KBM-7 (cell line): ENCODE results near the gene CAMKK2.
"Not testable (repeated sequence)": the region's sequence is repeated elsewhere in the genome, so short reads cannot be mapped to it uniquely, and the experiment has no call there.

ENCODE experiments used
- DNase-seq: peaks from one replicate; pipeline ENCODE4 v3.0.0-alpha.2; 2015
- in situ Hi-C: fragments of 300-500 bp; cut with MboI; formaldehyde crosslinking; loops from 2 replicates; pipeline ENCODE4 v1.14.3; 2020; ENCODE audit warnings: low sequenced_read_pairs, low pct_unique_long_range_greater_than_20kb, mixed read lengths

Gene CAMKK2

GRCh38 chr12:121214166-121214777, 82.2 kb downstream of the CAMKK2 start:
- DNase-seq = no peak
- in situ Hi-C loops = no loop called here

DNA sequence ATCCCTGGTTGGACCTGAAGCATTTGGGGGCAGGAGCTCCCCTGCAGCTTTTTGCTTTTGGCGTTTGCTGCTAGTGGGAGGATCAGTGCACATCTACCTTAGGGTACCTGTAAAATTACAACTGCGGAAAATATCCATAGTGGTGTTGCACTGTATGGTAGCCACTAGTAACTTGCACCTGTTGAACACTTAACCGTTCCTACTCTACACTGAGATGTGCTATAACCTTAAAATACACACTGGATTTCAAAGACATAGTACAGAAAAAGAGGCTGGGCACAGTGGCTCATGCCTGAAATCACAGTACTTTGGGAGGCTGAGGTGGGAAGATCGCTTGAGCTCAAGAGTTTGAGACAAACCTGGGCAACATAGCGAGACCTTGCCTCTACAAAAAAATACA, 83.6 kb downstream of the CAMKK2 start:
- no peak for DNase-seq
- in situ Hi-C loops = no loop called here

DNA sequence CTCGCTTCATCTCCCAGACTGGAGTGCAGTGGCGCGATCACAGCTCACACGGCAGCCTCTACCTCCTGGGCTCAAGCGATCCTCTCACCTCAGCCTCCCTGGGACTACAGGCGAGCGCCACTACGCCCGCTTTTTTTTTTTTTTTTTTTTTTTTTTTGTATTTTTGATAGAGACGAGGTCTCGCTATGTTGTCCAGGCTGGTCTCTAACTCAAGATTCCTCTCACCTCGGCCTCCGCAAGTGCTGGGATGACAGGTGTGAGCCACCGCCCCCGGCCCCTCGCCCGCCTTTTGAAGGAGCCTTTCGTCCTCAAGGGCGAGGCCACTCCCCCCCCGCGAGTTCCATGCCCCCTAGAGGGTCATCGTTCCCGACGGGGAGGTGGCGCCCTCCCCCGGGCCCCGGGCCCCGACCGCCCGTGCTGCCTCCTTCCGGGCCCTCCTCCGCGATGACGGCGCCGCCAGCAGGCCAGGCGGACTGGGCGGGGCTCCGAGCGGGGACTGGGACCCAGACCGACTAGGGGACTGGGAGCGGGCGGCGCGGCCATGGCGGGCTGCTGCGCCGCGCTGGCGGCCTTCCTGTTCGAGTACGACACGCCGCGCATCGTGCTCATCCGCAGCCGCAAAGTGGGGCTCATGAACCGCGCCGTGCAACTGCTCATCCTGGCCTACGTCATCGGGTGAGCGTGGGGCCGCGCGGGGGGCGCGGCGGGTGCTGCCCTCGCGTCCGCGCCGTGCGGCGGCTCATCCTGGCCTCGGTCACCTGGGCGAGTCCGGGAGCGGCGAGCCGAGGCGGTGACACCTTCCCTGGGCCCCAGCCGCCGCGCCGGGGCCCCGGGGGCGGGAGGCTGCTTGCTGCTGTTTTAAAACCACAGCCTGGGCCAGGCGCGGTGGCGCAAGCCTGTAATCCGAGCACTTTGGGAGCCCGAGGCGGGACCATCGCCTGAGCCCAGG, 86.6 kb downstream of the CAMKK2 start, which contains the start of gene P2RX4:
Gene P2RX4 (plus strand): TSS at position 506 of the 949 bp plus-strand sequence. CDS start 36 bp downstream, at position 542.
- in situ Hi-C loops = no loop called here

DNA sequence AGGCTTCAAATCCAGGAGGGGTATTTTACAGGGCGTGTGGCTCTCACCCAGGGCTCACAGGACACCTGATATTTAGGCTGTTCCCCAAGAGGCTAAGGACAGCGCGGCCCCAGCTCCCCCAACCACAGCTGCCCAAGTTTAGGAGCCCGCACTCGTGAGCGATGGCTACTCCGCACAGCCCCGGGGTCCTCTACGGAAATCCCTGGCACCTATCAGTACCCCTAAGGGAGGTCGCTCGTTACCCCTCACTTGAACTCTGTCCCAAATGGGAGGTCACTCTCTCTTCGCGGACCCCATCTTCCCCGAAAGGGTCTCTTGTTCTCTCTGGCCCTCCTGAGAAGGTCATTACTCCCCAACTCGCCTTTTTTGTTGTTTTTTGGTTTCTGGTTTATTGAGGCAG, 87.3 kb downstream of the CAMKK2 start:
- DNase-seq = no peak

More for the DNA sequence above, 86.6 kb downstream of the CAMKK2 start, which contains the start of gene P2RX4:
- DNase-seq = peak; percentile 79

GRCh38 chr12:121208571-121208970, 87.9 kb downstream of the CAMKK2 start:
- in situ Hi-C loops, DNase-seq: not testable (repeated sequence)

More for the DNA sequence above, 87.3 kb downstream of the CAMKK2 start:
- in situ Hi-C loops = no loop called here

GRCh38 chr12:121205491-121205890, 91.0 kb downstream of the CAMKK2 start:
- DNase-seq = no peak
- in situ Hi-C loops = no loop called here

DNA sequence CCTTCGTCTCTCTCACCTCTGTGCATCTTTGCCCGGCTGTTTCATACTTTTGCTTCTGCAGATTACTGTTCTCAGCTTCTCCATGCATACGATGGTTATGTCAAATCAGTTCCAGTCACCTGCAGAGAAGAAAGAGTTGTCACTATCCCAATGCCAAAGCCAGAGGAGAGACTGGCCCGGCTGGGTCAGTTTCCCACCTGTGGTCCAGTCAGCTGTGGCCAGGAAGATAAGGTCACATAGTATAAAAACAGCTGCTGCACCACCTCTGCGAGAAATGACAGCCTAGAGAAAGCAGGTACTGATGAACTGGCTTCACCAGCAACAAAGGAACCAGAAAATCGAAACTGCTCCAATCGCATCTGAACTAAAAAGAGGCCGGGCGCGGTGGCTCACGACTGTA, 93.0 kb downstream of the CAMKK2 start:
- DNase-seq = no peak
- in situ Hi-C loops = no loop called here

DNA sequence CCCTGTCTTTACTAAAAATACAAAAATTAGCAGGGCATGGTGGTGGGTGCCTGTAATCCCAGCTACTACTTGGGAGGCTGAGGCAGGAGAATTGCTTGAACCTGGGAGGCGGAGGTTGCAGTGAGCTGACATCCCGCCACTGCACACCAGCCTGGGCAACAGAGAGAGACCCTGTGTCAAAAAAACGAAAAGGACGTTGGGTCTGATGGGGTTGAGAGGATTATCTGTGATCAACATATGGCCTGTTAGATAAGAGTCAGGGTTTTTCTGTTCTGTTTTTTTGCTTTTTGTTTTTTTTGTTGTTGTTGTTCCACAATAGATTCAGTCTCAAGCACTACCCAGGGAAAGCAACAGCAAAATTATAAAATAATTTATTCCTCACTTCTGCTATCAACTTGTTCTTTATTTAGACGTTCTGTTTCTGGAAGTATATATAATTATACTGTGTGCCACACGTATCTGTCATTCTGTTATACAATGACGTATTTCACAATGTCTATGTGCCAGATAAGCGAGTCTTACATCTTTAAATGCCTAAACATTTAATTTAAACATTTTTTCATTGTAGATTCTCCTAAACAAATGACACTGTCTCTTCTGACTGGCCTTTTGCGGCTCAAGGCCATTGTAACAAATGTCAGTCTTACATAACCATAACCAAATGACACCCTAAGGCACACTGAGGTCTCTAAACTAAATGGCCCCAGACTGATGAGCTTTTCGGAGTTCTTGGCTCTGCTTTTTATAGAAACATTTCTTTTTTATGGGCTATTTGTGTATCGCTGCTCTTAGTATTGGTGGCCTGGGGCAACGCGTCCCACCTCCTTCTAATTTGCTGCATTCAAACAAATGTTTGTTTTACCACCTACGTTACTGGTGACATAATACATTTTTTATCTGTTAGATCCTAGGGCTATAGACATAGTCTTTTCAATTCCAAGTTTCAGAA, 93.8 kb downstream of the CAMKK2 start:
- in situ Hi-C loops = no loop called here
- DNase-seq = no peak

DNA sequence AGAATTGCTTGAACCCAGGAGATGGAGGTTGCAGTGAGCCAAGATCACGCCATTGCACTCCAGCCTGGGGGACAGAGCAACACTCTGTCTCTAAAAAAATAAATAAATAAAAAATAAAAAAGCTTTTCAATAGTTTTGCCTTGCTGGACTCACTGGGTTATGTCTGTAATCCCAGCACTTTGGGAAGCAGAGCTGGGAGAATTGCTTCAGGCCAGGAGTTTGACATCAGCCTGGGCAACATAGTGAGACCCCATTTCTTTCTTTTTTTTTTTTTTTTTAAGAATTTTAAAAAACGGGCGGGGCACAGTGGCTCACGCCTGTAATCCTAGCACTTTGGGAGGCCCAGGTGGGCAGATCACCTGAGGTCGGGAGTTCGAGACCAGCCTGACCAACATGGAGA, 95.4 kb downstream of the CAMKK2 start:
- in situ Hi-C loops = not testable (repeated sequence)

DNA sequence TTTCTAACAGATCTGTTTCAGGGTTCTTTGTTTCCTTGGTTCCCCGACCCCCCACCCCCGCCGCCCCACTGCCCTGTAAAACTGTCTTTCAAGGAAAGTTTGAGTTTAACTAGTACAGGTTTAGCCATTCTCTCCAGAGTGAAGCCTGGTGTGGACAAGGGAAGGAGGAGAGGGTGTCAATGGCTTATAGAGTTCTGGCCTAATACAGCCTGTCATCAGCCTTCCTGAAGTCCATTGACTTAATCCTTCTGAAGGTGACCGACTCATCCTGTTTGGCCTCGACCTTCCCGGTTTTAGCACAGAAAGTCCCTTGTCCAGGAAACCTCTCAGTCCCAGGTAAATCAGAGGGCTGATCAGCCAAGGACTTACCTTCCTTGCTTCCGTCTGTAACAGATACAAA, 97.6 kb downstream of the CAMKK2 start:
- DNase-seq = no peak
- in situ Hi-C loops = no loop called here

More for the DNA sequence above, 95.4 kb downstream of the CAMKK2 start:
- not testable (repeated sequence) for DNase-seq

GRCh38 chr12:121196902-121197301, 99.6 kb downstream of the CAMKK2 start:
- peak; percentile 93 for DNase-seq
- in situ Hi-C loops = no loop called here

GRCh38 chr12:121191151-121191550, 105.4 kb downstream of the CAMKK2 start:
- in situ Hi-C loops = no loop called here
- no peak for DNase-seq

- in situ Hi-C loops = no loop called here
- DNase-seq = peak; percentile 61
Observed at GRCh38 chr12:121190523-121191031, 105.9 kb downstream of the CAMKK2 start.

GRCh38 chr12:121189619-121190155, 106.8 kb downstream of the CAMKK2 start:
- no peak for DNase-seq
- in situ Hi-C loops = no loop called here

GRCh38 chr12:121189131-121189530, 107.4 kb downstream of the CAMKK2 start:
- DNase-seq = no peak
- in situ Hi-C loops = no loop called here

GRCh38 chr12:121188227-121188626, 108.3 kb downstream of the CAMKK2 start:
- in situ Hi-C loops = no loop called here

More at GRCh38 chr12:121188227-121188626, 108.3 kb downstream of the CAMKK2 start:
- DNase-seq = no peak
